ENCODE results near the gene GMEB1.

The GMEB1 gene

DNA sequence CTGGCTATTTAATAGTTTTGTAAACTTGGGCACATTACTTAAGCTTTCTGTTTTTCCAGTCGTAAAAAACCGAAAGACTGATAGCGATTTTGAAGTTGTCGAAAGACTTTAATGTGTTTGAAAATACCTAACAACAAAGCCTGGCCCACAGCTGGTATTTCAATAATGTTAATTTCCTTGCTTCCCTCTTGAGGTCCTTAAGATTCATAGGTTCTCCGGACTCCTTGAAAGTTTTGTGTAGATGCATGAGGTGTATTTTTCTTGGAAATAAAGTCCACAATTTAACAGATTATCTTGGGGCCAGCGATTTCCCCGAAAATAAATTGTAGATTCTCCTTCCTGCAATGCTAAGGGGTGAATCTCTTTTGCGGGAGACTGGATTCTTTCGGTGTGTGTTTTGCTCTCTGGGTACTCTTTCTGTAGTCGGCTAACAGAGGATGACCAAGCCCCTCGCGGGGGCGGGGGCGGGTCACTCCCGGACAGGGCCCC is 67.4 kb downstream of the GMEB1 start:
- Histone ChIP-seq H3K4me2 (ENCODE audit: low read depth, low read length, poor library complexity, severe bottlenecking) (peak overlapping the region; percentile 79), H3K9ac (ENCODE audit: low read depth, low read length, poor library complexity, severe bottlenecking) (peak overlapping the region; percentile 99), H3K4me1 (ENCODE audit: insufficient read depth, low read length, poor library complexity, severe bottlenecking) (peaks cover 27% of the 10 kb centered on the region), H4K20me1 (ENCODE audit: insufficient read depth, low read length, poor library complexity, severe bottlenecking) (peaks cover 38% of the 10 kb centered on the region), H3K27me3 (ENCODE audit: insufficient read depth, low read length, poor library complexity, severe bottlenecking) (peaks cover 9% of the 10 kb centered on the region), H2AFZ (ENCODE audit: low read length) (peak overlapping the region; percentile 82), H3K36me3 (ENCODE audit: insufficient read depth, low read length) (peaks cover 21% of the 10 kb centered on the region; the same call in 1 of the 2 replicates), H3K79me2 (ENCODE audit: insufficient read depth, low read length) (peaks cover 42% of the 10 kb centered on the region), H3K9me2 (replicated peaks; ENCODE audit: low read depth, low read length) (no peaks in the 10 kb centered on the region), H3K4me3 (ENCODE audit: low read length, poor library complexity, severe bottlenecking) (peak overlapping the region; percentile 89), H3K9me3 (ENCODE audit: insufficient read depth, low read depth, low read length) (no peaks in the 10 kb centered on the region), H3F3A (ENCODE audit: low read depth) (no peaks in the 10 kb centered on the region)
- TF ChIP-seq EZH2phosphoT487 (IDR thresholded peaks at IDR 0.05; ENCODE audit: borderline replicate concordance): no peak
- TF ChIP-seq, protein P1, sequence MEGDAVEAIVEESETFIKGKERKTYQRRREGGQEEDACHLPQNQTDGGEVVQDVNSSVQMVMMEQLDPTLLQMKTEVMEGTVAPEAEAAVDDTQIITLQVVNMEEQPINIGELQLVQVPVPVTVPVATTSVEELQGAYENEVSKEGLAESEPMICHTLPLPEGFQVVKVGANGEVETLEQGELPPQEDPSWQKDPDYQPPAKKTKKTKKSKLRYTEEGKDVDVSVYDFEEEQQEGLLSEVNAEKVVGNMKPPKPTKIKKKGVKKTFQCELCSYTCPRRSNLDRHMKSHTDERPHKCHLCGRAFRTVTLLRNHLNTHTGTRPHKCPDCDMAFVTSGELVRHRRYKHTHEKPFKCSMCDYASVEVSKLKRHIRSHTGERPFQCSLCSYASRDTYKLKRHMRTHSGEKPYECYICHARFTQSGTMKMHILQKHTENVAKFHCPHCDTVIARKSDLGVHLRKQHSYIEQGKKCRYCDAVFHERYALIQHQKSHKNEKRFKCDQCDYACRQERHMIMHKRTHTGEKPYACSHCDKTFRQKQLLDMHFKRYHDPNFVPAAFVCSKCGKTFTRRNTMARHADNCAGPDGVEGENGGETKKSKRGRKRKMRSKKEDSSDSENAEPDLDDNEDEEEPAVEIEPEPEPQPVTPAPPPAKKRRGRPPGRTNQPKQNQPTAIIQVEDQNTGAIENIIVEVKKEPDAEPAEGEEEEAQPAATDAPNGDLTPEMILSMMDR (conservative IDR thresholded peaks at IDR 0.05; ENCODE audit: low read length): no peak

DNA sequence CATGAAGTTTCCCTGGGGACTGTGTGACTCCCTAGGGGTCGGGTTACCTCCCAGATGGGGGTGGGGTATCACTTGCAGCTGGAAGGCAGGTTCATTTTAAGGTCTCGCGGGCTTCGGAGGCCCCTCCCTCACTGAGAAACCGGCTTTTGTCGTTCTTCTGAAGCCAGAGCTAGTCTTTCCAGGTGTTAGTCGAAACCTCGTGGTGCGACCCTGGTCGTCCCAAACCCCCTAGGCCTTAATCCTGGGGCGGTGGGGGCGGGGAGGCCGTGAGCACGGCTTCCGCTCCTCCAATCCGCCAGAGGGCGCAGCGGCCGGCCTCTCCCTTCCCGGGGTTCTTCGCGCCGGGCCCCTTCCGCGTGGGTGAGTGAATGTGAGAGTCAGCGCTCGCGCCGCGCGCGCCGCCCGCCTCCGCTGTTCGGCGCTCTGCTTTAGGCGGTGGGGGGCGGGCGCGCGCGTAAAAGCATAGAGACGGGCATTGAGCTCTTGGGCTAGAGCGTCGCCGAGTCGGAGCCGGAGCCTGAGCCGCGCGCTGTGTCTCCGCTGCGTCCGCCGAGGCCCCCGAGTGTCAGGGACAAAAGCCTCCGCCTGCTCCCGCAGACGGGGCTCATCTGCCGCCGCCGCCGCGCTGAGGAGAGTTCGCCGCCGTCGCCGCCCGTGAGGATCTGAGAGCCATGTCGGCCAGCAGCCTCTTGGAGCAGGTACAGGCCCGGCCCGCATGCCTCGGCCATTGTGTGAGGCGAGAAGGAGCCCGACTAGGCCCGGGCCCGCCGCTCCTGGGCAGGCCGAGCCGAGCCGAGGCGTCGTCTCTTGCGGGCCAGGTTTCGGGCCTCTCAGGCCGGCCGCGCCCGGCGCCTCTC is 68.1 kb downstream of the GMEB1 start, which contains the start of gene YTHDF2:
Gene YTHDF2, plus strand, starts transcription at position 491 of the 857 bp plus-strand sequence. Its CDS starts 181 bp downstream, at position 672.
- Histone ChIP-seq H3K36me3 (ENCODE audit: insufficient read depth, low read length) (peaks cover 27% of the 10 kb centered on the region; the same call in 1 of the 2 replicates), H4K20me1 (ENCODE audit: insufficient read depth, low read length, poor library complexity, severe bottlenecking) (peaks cover 45% of the 10 kb centered on the region), H3K4me2 (ENCODE audit: low read depth, low read length, poor library complexity, severe bottlenecking) (peak within 1 kb of the TSS; percentile 79), H3K4me1 (ENCODE audit: insufficient read depth, low read length, poor library complexity, severe bottlenecking) (peaks cover 34% of the 10 kb centered on the region), H3K27me3 (ENCODE audit: insufficient read depth, low read length, poor library complexity, severe bottlenecking) (peaks cover 9% of the 10 kb centered on the region), H3K9me3 (ENCODE audit: insufficient read depth, low read depth, low read length) (no peaks in the 10 kb centered on the region), H3K9ac (ENCODE audit: low read depth, low read length, poor library complexity, severe bottlenecking) (peak within 1 kb of the TSS; percentile 99), H3K9me2 (replicated peaks; ENCODE audit: low read depth, low read length) (no peaks in the 10 kb centered on the region), H3F3A (ENCODE audit: low read depth) (no peaks in the 10 kb centered on the region), H2AFZ (ENCODE audit: low read length) (peak within 1 kb of the TSS; percentile 82), H3K79me2 (ENCODE audit: insufficient read depth, low read length) (peaks cover 49% of the 10 kb centered on the region), H3K4me3 (ENCODE audit: low read length, poor library complexity, severe bottlenecking) (peak within 1 kb of the TSS; percentile 89)
- TF ChIP-seq, protein P1 (conservative IDR thresholded peaks at IDR 0.05; ENCODE audit: low read length): peak; percentile 81
- TF ChIP-seq EZH2phosphoT487 (IDR thresholded peaks at IDR 0.05; ENCODE audit: borderline replicate concordance): no peak

DNA sequence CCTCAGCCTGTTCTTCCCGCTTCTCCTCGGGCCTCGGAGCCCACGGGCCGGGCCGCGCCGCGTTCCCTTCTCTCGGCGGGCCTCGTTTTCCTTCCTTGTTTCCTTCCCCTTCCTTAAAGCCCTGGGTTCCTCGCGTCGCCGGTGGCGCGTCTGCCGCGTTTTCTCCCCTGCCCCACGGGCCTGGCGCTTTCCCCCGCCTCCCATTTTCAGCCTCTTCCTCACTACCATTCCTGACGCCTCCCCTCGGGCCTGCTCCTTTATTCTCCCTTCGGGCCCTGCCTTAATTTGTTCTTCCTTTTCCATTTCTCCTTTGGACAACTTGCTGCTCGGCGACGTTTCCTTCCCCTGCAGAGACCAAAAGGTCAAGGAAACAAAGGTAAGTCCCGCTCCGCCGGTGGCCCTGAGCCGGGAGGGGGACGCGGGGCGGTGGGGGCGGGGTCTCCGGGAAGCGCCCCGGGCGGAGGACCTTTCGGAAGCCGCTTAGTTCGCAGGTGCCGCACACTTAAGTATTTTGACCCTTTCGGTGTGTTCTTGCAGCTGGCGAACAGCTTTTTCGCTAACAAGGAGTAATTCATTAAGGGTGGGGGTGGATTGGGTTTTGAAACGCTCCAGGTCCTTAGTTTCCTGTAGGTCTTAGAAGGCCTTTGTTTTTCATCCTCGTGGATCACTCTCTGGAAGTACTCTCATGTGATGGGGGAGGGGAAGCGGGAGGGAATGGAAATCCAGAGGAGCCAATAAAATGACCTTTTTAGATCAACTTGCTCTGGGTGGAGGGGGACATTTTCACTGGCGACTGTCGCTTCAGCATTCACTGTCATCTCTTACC is 68.9 kb downstream of the GMEB1 start:
- H4K20me1 ChIP-seq (ENCODE audit: insufficient read depth, low read length, poor library complexity, severe bottlenecking): peaks cover 53% of the 10 kb centered on the region

More for the DNA sequence above, 68.9 kb downstream of the GMEB1 start:
- TF ChIP-seq EZH2phosphoT487 (IDR thresholded peaks at IDR 0.05; ENCODE audit: borderline replicate concordance): no peak
- TF ChIP-seq, protein P1 (conservative IDR thresholded peaks at IDR 0.05; ENCODE audit: low read length): no peak
- Histone ChIP-seq H3K4me2 (ENCODE audit: low read depth, low read length, poor library complexity, severe bottlenecking) (peak overlapping the region; percentile 77), H3K9me3 (ENCODE audit: insufficient read depth, low read depth, low read length) (no peaks in the 10 kb centered on the region), H3K36me3 (ENCODE audit: insufficient read depth, low read length) (peaks cover 36% of the 10 kb centered on the region; the same call in 1 of the 2 replicates), H2AFZ (ENCODE audit: low read length) (peak overlapping the region; percentile 50), H3K9me2 (replicated peaks; ENCODE audit: low read depth, low read length) (no peaks in the 10 kb centered on the region), H3K27me3 (ENCODE audit: insufficient read depth, low read length, poor library complexity, severe bottlenecking) (peaks cover 9% of the 10 kb centered on the region), H3K4me1 (ENCODE audit: insufficient read depth, low read length, poor library complexity, severe bottlenecking) (peaks cover 42% of the 10 kb centered on the region), H3K79me2 (ENCODE audit: insufficient read depth, low read length) (peaks cover 58% of the 10 kb centered on the region), H3K9ac (ENCODE audit: low read depth, low read length, poor library complexity, severe bottlenecking) (peak overlapping the region; percentile 99), H3K4me3 (ENCODE audit: low read length, poor library complexity, severe bottlenecking) (peak overlapping the region; percentile 89), H3F3A (ENCODE audit: low read depth) (no peaks in the 10 kb centered on the region)
